CD4-positive, alpha-beta T cell (primary cell): Measurements from ENCODE around the gene SLPI. TPM values are rescaled to one million over a fixed set of nuclear protein-coding genes. Genes with fewer than 3 reads are reported as not detected.
A peak's percentile ranks its signal among the peaks of the same experiment; 100 is the strongest.

Experiments used
- ATAC-seq: fragments of 200-7000 bp; cut with Tn5 transposase; one replicate; pipeline ENCODE4 v1.10.0; 2022; ENCODE audit warnings: mild to moderate bottlenecking; ENCODE audit not compliant: poor library complexity
- CTCF ChIA-PET: fragments of 350-600 bp; sonication (Branson Sonifier 250); formaldehyde crosslinking; loops from one replicate; lab custom pipeline; 2021; ENCODE audit warnings: antibody characterized with exemption, inconsistent platforms; lab: Charles Lee
- POLR2A ChIA-PET: fragments of 350-600 bp; sonication (Branson Sonifier 250); formaldehyde crosslinking; loops from one replicate; lab custom pipeline; 2021; ENCODE audit warnings: antibody characterized with exemption, inconsistent platforms; lab: Charles Lee
- DNase-seq, 14 experiments: peaks; one replicate each; pipeline ENCODE4 v3.0.0-alpha.2; 2013 to 2020; ENCODE audit warnings: mixed read lengths in 2 of 14
- H3K27ac ChIP-seq, 2 donors: one replicate each; pipeline versions ENCODE4 v1.5.1 to v1.7.0; 2013; ENCODE audit warnings: low read length in 2 of 2, low read depth in 1 of 2, mild to moderate bottlenecking in 1 of 2
- H3K27me3 ChIP-seq, 2 experiments: 1 replicate in 1 of 2; 2 replicates in 1 of 2; pipeline versions ENCODE4 v1.6.1 to v1.7.0; 2013; ENCODE audit warnings: low read length in 2 of 2, control low read depth in 1 of 2, mild to moderate bottlenecking in 1 of 2, moderate library complexity in 1 of 2; ENCODE audit not compliant: insufficient read depth in 2 of 2, control insufficient read depth in 1 of 2
- H3K36me3 ChIP-seq: one replicate; pipeline ENCODE4 v1.6.1; 2013; ENCODE audit warnings: low read length, control low read depth; ENCODE audit not compliant: insufficient read depth
- H3K4me1 ChIP-seq: one replicate; pipeline ENCODE4 v1.6.1; 2013; ENCODE audit warnings: low read length, control low read depth; ENCODE audit not compliant: insufficient read depth
- H3K4me3 ChIP-seq: one replicate; pipeline ENCODE4 v1.5.1; 2013; ENCODE audit warnings: mild to moderate bottlenecking, low read length, moderate library complexity
- H3K9me3 ChIP-seq, 2 experiments: 1 replicate in 1 of 2; 2 replicates in 1 of 2; pipeline versions ENCODE4 v1.6.1 to v1.7.0; 2013; ENCODE audit warnings: low read length in 2 of 2, mild to moderate bottlenecking in 2 of 2, control low read depth in 1 of 2, moderate library complexity in 1 of 2; ENCODE audit not compliant: control insufficient read depth in 1 of 2, insufficient read depth in 1 of 2
- H3K27ac Mint-ChIP-seq: one replicate; pipeline ENCODE4 v1.8.0; 2020; ENCODE audit warnings: mixed read lengths
- H3K27me3 Mint-ChIP-seq: one replicate; pipeline ENCODE4 v1.8.0; 2021; ENCODE audit warnings: mixed read lengths
- H3K36me3 Mint-ChIP-seq: one replicate; pipeline ENCODE4 v1.8.0; 2021; ENCODE audit warnings: low read depth, mixed read lengths
- H3K4me1 Mint-ChIP-seq: one replicate; pipeline ENCODE4 v1.8.0; 2021; ENCODE audit warnings: low read depth, mixed read lengths
- H3K4me3 Mint-ChIP-seq: one replicate; pipeline ENCODE4 v1.8.0; 2020; ENCODE audit warnings: mild to moderate bottlenecking, mixed read lengths
- H3K9me3 Mint-ChIP-seq: one replicate; pipeline ENCODE4 v1.8.0; 2020; ENCODE audit warnings: mixed read lengths
- CTCF ChIP-seq: fragments of 200-600 bp; IDR thresholded peaks from one replicate; pipeline ENCODE4 v1.8.0; 2022; ENCODE audit warnings: antibody characterized with exemption, mild to moderate bottlenecking
- intact Hi-C, 2 experiments: fragments of 100-400 bp; cut with DNase I in 1 of 2; cut with micrococcal nuclease in 1 of 2; formaldehyde crosslinking; loops; one replicate each; pipeline versions ENCODE4 v1.15.1 to v1.9.0; 2023 to 2025; cut with DNase I, micrococcal nuclease
- total RNA-seq, 174 experiments: library from RNA in 2 of 174; stranded (reverse) in 2 of 174; gene quantifications; one replicate each; pipeline ENCODE4 v1.2.3 and lab custom pipeline; 2021 to 2026

The SLPI gene
- total RNA-seq, 2 experiments from 2014 or later, result not detected

DNA sequence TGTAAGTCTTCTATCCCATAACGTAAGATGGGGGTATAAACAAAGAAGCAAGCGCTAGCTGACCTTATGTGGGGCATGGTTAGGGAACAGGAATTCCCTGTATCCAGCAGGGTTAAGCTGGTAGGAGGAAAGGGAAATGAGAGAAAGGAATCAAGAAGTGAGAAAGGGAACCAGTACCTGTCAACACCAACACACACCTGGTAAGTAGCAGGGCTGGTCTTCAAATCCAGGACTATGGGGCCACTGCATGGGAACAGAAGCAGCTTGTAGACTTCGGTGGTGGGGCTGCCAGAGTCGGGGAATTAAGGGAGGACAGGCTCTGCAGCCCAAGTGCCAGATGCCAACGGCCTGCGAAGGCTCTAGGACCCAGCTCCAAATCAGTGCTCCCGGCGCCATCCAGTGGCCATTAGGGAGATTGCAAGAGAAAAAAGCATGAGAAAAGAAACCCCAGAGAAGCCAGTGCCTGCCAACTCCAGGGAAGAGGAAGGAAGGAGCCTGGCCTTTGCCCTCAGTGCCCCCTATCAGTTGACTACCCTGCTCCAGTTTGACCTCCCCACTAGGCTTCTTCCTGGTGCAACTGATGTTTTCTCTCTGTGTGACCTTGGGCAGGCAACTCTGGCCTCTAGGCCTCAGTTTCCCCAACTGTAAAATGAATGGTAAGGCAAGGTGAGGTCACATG lies 36.5 kb upstream of the SLPI start:
- no peaks in the 10 kb centered on the region for H3K9me3 Mint-ChIP-seq
- DNase-seq (peak; percentile 37 to 79 (median 58)), ATAC-seq (peak; percentile 50)
- no peaks in the 10 kb centered on the region for H3K9me3 ChIP-seq
- intact Hi-C loops, result loop anchor here (2.0 to 5.0 kb wide), 6 partner anchors 194 to 604 kb away; partner anchors contain the start of gene PABPC1L (in 1 of the 2)
- H3K36me3 ChIP-seq, result no peaks in the 10 kb centered on the region
- no peak overlapping the region for H3K4me3 ChIP-seq
- CTCF ChIA-PET, result interaction anchor here (0.7 to 2.5 kb wide), 10 partner anchors 10 to 480 kb away, joined by 3 to 9 read pairs (median 4); no protein-coding TSS in a partner anchor
- H3K27ac ChIP-seq, result no peak overlapping the region
- H3K4me3 Mint-ChIP-seq, result no peak overlapping the region
- TF ChIP-seq CTCF, result peak; percentile 71
- POLR2A ChIA-PET, result interaction anchor here (0.9 kb wide), 1 partner anchor 247 kb away, joined by 3 read pairs; no protein-coding TSS in a partner anchor
- H3K27ac Mint-ChIP-seq, result no peak overlapping the region
- peaks cover 59% of the 10 kb centered on the region for H3K27me3 Mint-ChIP-seq
- no peaks in the 10 kb centered on the region for H3K36me3 Mint-ChIP-seq
- peaks cover 13 to 23% of the 10 kb centered on the region in 2 experiments for H3K27me3 ChIP-seq
- H3K4me1 ChIP-seq, result peaks cover 17% of the 10 kb centered on the region
- no peaks in the 10 kb centered on the region for H3K4me1 Mint-ChIP-seq

DNA sequence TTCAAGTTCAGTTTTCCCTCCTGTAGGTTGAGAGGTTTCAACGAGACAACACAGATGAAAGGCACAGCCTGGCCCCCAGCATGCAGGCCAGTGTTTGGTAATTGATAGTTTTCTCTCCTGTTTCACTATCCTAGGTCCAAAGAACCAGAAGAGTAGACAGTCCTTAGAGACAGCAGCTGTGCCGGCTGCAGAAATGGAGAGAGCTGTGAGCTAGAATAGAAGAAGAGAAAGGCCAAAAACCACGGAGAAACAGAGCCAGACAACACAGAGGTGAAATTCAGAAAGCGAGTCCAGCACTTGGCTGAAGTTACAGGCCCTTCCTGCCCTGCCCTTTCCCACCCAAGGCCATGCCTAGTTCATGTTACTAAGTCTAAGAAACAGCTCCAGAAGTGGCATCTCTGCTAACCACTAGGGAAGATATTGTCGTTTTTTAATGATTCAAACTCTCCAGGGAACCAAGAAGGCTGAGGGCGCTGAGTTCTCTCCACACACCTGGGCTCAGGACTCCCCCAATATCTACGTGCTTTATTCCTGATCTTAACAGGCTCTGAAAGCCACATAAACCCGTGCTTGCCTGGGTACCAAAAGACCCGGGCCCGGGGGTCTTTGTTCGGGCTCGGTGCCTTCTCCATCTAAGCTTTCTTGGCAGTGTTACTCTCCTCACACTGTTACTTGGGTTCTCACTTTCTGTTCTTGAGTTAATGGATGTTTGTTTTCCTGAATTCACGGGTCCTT lies 35.7 kb upstream of the SLPI start:
- Mint-ChIP-seq H3K9me3 (no peaks in the 10 kb centered on the region), H3K27me3 (peaks cover 62% of the 10 kb centered on the region), H3K36me3 (no peaks in the 10 kb centered on the region), H3K4me3 (no peak overlapping the region), H3K27ac (no peak overlapping the region), H3K4me1 (no peaks in the 10 kb centered on the region)
- ChIA-PET CTCF (interaction anchor here (0.7 to 2.5 kb wide), 10 partner anchors 11 to 481 kb away, joined by 3 to 9 read pairs (median 4); no protein-coding TSS in a partner anchor), POLR2A (interaction anchor here (0.9 kb wide), 1 partner anchor 246 kb away, joined by 3 read pairs; no protein-coding TSS in a partner anchor)
- intact Hi-C loops, result loop anchor here (2.0 to 5.0 kb wide), 6 partner anchors 193 to 603 kb away; partner anchors contain the start of gene PABPC1L (in 1 of the 2)
- Histone ChIP-seq H3K27me3 (peaks cover 10 to 23% of the 10 kb centered on the region in 2 experiments), H3K4me1 (peaks cover 17% of the 10 kb centered on the region), H3K36me3 (no peaks in the 10 kb centered on the region), H3K27ac (no peak overlapping the region), H3K4me3 (no peak overlapping the region), H3K9me3 (no peaks in the 10 kb centered on the region)
- no peak for TF ChIP-seq CTCF
- ATAC-seq (no peak), DNase-seq (no peak)

GRCh38 chr20:45288860-45289259 lies 34.5 kb upstream of the SLPI start:
- H3K4me1 ChIP-seq, result peaks cover 15% of the 10 kb centered on the region
- no peak overlapping the region for H3K4me3 ChIP-seq
- H3K4me3 Mint-ChIP-seq, result no peak overlapping the region
- ATAC-seq (no peak), DNase-seq (no peak)
- no peaks in the 10 kb centered on the region for H3K4me1 Mint-ChIP-seq
- H3K36me3 ChIP-seq, result no peaks in the 10 kb centered on the region
- peaks cover 10 to 13% of the 10 kb centered on the region in 2 experiments for H3K27me3 ChIP-seq
- no peak overlapping the region for H3K27ac ChIP-seq
- no peaks in the 10 kb centered on the region for H3K9me3 ChIP-seq
- intact Hi-C loops, result no loop called here
- H3K9me3 Mint-ChIP-seq, result no peaks in the 10 kb centered on the region
- no peak for TF ChIP-seq CTCF
- ChIA-PET POLR2A (no interaction called here), CTCF (no interaction called here)
- H3K27me3 Mint-ChIP-seq, result peaks cover 55% of the 10 kb centered on the region
- H3K36me3 Mint-ChIP-seq, result no peaks in the 10 kb centered on the region
- H3K27ac Mint-ChIP-seq, result no peak overlapping the region
